ENCODE data around the gene C1QTNF12.

C1QTNF12 gene

GRCh38 chr1:1286313-1287261 lies 40.1 kb upstream of the C1QTNF12 start:
- Histone ChIP-seq H3K27ac (no peak overlapping the region), H3K27me3 (peaks cover 4% of the 10 kb centered on the region), H3K4me3 (ENCODE audit: low read depth in 1 of 2, low read length in 1 of 2) (no peak overlapping the region), H3K36me3 (no peaks in the 10 kb centered on the region), H3K9me3 (no peaks in the 10 kb centered on the region), H3K4me1 (ENCODE audit: control insufficient read depth in 1 of 2, insufficient read depth in 1 of 2, low read depth in 1 of 2, low read length in 1 of 2) (no peaks in the 10 kb centered on the region)
- no peak for TF ChIP-seq CTCF (IDR thresholded peaks at IDR 0.05)

GRCh38 chr1:1285611-1286311 lies 39.2 kb upstream of the C1QTNF12 start:
- Histone ChIP-seq H3K4me3 (ENCODE audit: low read depth in 1 of 2, low read length in 1 of 2) (no peak overlapping the region), H3K9me3 (no peaks in the 10 kb centered on the region), H3K27ac (no peak overlapping the region), H3K4me1 (ENCODE audit: control insufficient read depth in 1 of 2, insufficient read depth in 1 of 2, low read depth in 1 of 2, low read length in 1 of 2) (no peaks in the 10 kb centered on the region), H3K36me3 (no peaks in the 10 kb centered on the region), H3K27me3 (peaks cover 4% of the 10 kb centered on the region)
- TF ChIP-seq CTCF (IDR thresholded peaks at IDR 0.05) = no peak

- H3K27ac ChIP-seq = no peak overlapping the region
- no peaks in the 10 kb centered on the region for H3K9me3 ChIP-seq
- H3K36me3 ChIP-seq = no peaks in the 10 kb centered on the region
- H3K4me1 ChIP-seq (ENCODE audit: control insufficient read depth in 1 of 2, insufficient read depth in 1 of 2, low read depth in 1 of 2, low read length in 1 of 2) = no peaks in the 10 kb centered on the region
- H3K27me3 ChIP-seq = peaks cover 4% of the 10 kb centered on the region
- H3K4me3 ChIP-seq (ENCODE audit: low read depth in 1 of 2, low read length in 1 of 2) = no peak overlapping the region
- no peak for TF ChIP-seq CTCF (IDR thresholded peaks at IDR 0.05)
Measured at GRCh38 chr1:1285102-1285571, 38.6 kb upstream of the C1QTNF12 start.

- peaks cover 4% of the 10 kb centered on the region for H3K27me3 ChIP-seq
- H3K4me3 ChIP-seq (ENCODE audit: low read depth in 1 of 2, low read length in 1 of 2) = no peak overlapping the region
- no peak overlapping the region for H3K27ac ChIP-seq
- no peaks in the 10 kb centered on the region for H3K36me3 ChIP-seq
- no peak for TF ChIP-seq CTCF (IDR thresholded peaks at IDR 0.05)
- no peaks in the 10 kb centered on the region for H3K4me1 ChIP-seq (ENCODE audit: control insufficient read depth in 1 of 2, insufficient read depth in 1 of 2, low read depth in 1 of 2, low read length in 1 of 2)
- no peaks in the 10 kb centered on the region for H3K9me3 ChIP-seq
Measured at GRCh38 chr1:1284221-1285101, 37.9 kb upstream of the C1QTNF12 start.

DNA sequence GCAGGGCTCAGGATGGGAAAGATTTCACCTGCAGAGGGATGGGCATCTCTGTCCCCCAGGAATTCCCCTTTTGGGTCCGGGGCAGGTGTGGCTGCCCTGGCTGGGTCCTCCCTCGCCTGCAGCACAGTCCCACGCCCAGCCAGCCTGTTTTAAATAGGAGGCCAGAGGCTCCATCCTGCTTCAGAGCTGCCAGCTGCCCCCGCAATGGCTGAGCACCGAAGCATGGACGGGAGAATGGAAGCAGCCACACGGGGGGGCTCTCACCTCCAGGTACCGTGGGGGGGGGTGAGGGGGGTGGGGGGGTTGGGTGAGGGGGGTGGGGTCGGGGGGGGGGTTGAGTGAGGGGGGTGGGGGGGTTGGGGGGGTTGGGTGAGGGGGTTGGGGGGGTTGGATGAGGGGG lies 37.3 kb upstream of the C1QTNF12 start:
- Histone ChIP-seq H3K4me3 (ENCODE audit: low read depth in 1 of 2, low read length in 1 of 2) (no peak overlapping the region), H3K27ac (no peak overlapping the region), H3K36me3 (no peaks in the 10 kb centered on the region), H3K27me3 (peaks cover 4% of the 10 kb centered on the region), H3K4me1 (ENCODE audit: control insufficient read depth in 1 of 2, insufficient read depth in 1 of 2, low read depth in 1 of 2, low read length in 1 of 2) (no peaks in the 10 kb centered on the region), H3K9me3 (no peaks in the 10 kb centered on the region)
- TF ChIP-seq CTCF (IDR thresholded peaks at IDR 0.05) = no peak
